GM19193 (cell line): ENCODE measurements around the gene FOXJ3.
A peak's percentile ranks its signal among the peaks of the same experiment; 100 is the strongest.

Experiments used
- POLR2A ChIP-seq: IDR thresholded peaks from 4 replicates; pipeline ENCODE4 v1.6.1; 2011; ENCODE audit not compliant: insufficient read depth, insufficient read length; ENCODE audit errors: extremely low read depth

Gene FOXJ3

DNA sequence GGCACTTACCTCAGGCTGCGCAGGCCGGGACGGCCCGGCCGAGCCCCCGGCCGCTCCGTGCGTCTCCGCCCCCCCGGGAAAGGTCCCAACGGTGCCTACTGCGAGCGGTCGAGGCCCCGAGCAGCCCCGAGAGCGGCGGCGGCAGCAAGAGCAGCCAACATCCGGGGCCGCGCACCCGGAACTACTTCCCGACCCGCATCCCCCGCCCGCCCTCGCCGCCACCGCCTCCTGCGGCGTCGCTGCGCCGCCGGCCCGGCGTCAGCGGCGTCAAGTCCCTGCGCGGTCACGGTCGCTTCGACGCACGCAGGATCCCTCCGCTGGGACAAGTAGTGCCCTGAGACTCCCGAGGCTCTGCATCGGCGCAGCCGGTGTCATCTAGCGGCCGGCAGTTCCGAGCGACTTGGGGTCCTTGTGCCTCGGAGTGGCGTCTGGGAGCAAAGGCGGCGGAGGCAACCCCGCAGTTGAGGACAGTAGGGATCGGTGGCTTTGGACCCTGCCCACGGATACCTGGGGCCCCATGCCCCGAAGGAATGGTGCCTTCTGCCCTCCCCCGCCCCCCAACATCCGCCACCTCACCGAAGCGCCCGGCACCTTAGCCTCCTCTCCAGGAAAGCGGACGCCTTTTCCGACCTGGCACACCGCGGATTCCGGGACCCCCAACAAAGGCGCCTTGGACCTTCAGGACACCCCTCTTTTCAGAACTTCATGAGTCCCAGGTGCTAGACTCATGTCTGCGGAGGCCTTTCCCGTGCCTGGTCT is at the start of gene FOXJ3:
Gene FOXJ3 (minus strand): TSS at position 186 of the 759 bp plus-strand sequence. CDS start 24,142 bp downstream, outside the sequence.
- TF ChIP-seq POLR2A: peak; percentile 96

DNA sequence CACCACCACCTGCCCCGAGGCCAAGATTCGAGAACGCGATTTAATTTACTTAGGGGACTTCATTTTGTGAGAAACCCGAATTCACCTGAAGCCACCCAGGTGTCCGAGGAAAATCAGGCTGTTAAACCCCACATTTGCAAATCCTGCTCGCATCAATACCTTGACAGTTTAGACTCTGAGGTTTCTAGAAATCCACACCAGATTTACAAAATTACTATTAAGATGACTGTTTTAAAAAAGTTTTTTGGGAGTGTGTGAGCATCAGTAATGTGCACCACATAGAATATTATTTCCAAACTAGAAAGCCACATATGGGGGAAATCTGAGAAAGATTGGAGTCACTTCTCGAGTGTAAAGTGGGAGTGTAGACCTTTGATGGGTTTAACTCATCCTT is 46.2 kb upstream of the FOXJ3 start:
- no peak for TF ChIP-seq POLR2A

DNA sequence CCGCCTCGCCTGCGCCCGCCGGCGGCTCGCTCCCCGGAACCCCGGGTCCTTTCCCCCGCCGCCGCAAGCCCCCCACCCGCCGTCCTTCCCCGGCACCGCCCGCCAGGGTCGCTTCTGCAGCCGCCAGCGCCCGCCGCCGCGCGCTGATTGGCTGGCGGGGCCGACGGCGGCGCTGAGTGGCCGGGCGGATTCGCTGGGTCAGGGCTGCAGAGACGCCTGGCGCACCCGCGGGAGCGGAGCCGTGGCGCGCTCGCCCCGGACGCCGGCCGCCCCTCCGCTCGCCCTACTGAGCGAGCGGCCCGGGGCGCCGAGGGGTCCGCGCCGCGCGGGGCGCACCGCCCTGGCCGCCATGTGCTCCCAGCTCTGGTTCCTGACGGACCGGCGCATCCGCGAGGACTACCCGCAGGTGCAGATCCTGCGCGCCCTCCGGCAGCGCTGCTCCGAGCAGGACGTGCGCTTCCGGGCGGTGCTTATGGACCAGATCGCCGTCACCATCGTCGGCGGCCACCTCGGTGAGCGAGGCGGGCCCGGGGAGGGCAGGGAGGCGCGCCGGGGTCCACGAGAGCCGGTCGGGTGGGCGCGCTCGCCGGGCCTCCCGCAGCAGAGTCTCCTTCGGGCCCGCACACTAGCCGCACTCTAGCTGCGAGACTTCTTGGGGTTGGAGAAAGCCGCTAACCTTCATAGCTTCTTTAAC is 45.7 kb upstream of the FOXJ3 start, which contains the start of gene RIMKLA:
Gene RIMKLA (plus strand): TSS at position 207 of the 694 bp plus-strand sequence. CDS start 143 bp downstream, at position 350.
- no peak for TF ChIP-seq POLR2A

DNA sequence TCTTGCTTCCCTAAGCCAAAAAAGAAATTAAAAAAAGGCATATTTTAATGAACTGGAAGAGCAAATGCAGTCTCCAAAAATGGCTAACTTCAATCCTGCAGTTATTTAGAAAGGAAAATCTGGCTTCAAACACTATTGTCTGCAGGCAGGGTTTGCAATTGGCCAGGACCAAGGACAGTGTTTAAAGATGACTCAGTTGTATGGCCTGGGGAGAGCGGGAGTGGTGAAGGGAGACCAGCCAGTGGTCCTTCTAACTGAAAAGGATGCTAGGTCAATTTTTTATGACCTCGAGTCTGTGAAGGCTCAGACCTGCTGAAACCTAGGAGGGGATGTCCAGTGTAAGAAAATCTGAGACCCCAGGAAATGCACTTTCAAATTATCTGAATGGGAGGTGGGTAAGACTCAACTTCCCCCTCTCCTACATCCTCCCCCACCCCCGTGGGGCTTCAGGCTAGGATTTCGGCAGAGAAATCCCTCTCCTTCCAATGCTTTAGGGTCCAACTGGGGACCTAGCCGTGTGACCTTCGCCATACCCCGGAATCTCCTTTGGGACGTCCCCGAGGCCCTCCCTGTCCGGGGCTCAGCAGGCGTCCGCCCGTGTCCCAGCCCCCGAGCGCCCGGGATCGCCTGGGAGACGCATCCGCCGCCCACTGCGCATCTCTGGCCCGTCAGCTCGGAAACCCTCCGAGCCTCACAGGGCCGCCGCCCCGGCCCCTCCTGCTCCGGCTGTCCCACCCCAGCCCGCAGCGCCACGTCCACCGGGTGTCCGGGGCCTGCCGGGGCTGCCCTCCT is 45.0 kb upstream of the FOXJ3 start:
- TF ChIP-seq POLR2A: no peak

DNA sequence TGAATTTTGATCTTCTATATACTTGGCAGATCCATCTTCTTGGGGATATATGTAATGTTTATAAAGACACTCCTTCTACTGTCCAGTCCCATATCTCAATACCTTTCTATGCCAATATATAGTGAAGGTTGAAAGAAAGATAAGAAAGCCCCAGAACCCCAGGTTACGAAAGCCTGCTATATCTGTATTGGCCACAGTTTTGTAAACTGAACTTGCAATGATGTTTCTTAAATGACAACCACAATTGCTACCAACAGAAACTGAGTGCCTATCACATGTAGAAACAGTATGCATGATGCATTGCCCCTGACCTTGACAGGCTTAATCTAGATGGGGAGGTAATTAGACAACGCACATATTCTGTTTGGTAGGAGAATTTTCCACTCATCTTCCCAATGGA is 37.8 kb upstream of the FOXJ3 start:
- no peak for TF ChIP-seq POLR2A

DNA sequence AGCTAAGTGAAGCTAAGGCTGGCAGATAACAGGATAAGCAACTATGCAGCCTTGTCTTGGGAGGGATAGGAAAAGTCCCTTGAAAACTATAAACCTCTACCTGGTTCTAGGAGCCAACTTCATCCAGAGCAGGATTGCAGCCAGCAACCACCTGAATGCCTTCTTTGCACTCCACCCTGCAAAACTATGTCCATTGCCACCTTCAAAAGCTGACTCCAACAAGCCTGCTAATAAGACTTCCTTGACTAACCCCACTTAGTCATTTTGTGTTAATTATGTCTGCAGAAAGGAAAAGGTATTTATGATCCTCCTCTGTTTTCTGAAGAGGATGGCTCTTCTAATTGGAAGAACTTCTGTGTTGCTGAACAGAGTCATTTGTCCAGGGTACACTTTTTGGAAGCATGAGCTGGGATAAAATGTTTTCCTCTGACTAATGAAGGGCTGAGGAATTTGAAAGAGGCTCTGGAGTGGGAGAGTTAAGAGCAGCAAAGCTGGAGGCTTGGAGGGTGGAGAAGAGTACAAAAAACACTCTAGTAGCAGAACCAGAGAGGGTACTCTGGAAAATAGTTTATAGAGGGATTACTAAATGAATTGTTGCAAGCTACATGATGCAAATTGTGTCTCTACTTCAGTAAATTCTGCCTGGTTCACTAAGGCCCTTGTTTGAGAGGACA is 36.0 kb upstream of the FOXJ3 start:
- TF ChIP-seq POLR2A: no peak

DNA sequence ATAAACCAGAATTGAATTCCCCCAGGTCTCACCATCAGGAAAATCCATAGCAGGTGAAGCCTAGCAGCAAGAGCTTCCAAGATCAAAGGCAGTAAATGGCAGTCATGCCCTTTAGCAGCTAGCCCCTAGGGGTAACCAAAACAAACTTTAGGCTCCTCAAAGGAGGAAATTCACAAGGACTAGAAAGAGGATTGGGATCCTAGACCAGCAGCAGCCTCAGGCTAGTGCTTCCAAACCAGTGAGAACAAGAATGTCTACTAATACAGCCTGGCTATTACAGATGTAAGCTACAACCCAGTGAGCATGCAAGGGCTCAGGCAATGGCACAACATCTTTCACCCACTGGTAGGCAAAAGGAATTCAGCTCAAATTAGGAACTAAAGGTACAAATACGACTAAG is 34.4 kb upstream of the FOXJ3 start:
- TF ChIP-seq POLR2A: no peak

DNA sequence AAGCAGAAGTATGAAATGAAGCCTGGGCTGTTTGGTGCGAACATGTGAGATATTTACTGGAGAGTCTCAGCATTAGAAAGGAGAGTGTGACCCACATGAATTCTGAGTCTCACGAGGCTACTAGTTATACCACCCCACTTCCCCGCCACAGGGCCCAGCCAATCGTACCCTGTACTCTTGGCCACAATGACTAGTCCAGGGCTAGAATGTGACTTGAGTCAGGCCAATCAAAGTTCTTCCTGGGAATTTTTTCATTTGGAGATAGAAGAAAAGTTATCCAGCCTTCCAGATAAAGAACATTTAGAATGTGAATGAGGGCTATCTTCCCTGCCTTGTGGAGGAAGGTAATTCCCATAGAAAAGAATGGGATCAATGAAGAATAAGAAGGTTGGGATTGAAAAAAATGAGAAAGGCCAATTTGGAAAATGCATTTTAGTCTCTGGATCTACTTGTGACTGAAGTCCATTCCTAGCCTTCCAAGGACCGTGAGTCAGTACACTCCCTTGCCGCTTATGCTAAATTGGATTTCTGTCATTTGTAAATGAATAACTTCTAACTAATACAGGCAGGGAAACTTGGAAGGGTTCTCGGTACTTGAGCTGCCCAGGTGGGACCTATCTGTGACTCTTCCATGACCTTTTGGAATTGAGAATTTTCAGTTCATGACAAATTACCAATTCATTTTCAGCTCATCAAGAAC is 33.2 kb upstream of the FOXJ3 start:
- no peak for TF ChIP-seq POLR2A

DNA sequence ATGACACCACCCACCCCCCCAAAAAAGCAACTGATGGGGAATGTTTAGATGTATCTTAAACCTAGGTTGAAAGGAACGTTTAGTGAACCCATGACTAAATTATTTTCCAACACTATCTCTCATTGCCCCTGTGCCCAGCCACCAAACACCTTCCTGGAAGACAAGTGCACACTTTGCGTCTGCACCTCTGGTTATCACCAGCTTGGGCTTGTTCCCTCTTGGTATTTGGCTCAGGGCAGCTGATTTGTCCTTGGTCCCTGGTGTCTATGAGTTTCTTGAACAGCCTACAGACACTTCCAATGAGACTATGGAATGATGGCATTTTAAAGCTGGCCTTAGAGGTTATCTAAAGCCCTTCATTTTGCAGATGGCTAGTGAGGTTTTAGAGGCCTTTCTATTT is 30.1 kb upstream of the FOXJ3 start:
- no peak for TF ChIP-seq POLR2A

DNA sequence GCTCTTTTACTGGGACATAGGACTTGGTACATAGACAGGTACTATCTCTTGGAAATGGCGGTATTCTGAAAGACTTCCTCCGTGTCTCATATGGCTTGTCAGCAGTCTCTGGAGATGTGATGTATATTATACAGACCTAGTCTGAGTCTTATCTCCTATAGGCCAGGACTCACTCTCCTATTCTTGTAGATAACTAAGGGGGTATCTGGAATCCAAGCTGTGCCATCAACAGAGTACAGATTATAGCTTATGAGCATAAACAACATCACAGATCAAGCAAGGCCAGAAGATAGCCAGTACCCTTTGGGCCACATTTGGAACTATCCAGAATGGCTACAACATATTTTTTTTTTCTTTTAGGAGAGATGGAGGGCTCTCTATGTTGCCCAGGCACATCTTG is 29.5 kb upstream of the FOXJ3 start:
- no peak for TF ChIP-seq POLR2A

DNA sequence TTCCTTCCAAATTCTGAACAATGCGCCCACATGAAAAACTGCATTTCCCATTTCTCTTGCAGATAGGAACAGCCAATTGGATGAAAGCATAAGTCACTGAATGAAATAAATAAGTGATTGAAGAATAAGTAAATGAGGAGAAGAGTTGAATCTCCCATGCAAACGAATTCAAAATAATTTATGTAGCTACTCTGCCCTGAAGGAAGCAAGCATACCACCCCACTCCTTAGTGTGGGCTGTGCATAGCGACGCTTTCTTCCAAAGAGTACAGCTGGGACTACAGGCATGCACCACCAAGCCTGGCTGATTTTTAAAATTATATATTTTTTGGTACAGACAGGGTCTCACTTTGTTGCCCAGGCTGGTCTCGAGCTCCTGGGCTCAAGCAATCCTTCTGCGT is 29.1 kb upstream of the FOXJ3 start:
- TF ChIP-seq POLR2A: no peak

DNA sequence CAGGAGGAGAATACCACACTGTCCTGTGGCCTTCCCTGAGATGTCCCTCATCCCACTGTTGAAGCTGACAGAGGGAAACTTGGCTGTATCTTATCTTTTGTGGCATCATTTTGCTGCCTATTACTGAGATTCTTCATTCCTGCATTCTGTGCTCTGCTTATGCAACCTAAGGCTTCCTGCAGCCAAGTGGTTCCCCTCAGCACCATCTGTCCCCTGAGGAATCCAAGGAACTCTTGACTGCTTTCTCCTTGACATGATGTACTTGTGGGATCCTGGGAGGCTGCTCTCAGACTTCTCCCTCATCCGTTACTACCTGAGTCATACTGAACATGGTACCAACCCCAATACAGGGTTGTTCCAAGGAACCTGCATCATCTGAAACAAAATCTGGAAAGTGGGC is 24.4 kb upstream of the FOXJ3 start:
- no peak for TF ChIP-seq POLR2A

DNA sequence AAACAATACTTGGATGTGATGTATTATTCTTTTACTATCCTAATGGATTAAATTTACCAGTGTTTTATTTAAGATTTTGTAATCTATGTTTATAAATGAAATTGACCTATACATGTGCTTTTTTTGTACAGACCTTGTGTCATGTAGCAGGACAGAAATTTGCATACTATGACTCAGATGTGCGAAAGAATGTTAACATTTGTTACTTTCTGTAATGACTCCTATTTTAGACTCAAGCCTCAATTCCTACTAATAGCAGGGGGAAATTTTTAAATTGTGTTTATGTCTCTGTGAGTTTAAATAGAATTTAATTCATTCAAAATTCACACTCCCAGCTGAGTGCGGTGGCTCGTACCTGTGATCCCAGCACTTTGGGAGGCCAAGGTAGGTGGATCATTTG is 23.8 kb upstream of the FOXJ3 start:
- no peak for TF ChIP-seq POLR2A

DNA sequence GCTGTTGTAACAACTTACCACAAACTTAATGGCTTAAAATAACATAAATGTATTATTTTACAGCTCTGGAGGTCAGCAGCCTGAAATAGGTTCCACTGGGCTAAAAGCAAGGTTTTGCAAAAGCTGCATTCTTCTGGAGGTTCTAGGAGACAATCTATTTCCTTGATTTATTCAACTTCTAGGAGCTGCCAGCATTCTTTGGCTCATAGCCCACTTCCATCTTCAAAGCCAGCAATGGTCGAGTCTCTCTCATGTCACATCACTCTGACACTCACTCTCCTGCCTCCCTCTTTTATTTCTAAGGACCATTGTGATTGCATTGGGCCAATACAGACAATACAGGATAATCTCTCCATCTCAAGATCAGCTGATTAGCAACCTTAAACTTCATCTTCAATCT is 15.1 kb upstream of the FOXJ3 start:
- no peak for TF ChIP-seq POLR2A
